ENCODE measurements around the gene MYO5C.
"Not testable (repeated sequence)": the region's sequence is repeated elsewhere in the genome, so short reads cannot be mapped to it uniquely, and the experiment has no call there.

Gene MYO5C

GRCh38 chr15:52238989-52239525, 56.5 kb downstream of the MYO5C start:
- not testable (repeated sequence) for DNase-seq

GRCh38 chr15:52238149-52238548, 57.5 kb downstream of the MYO5C start:
- no peak for DNase-seq

GRCh38 chr15:52236013-52236412, 59.6 kb downstream of the MYO5C start:
- no peak for DNase-seq

- DNase-seq: no peak
Observed at GRCh38 chr15:52234596-52235541, 60.7 kb downstream of the MYO5C start.

GRCh38 chr15:52233405-52233804, 62.2 kb downstream of the MYO5C start:
- DNase-seq: no peak

GRCh38 chr15:52232327-52232726, 63.3 kb downstream of the MYO5C start:
- no peak for DNase-seq

GRCh38 chr15:52230073-52230472, 65.5 kb downstream of the MYO5C start:
- no peak for DNase-seq

- no peak for DNase-seq
Observed at GRCh38 chr15:52228921-52229320, 66.7 kb downstream of the MYO5C start.

- peak; percentile 1 for DNase-seq
Observed at GRCh38 chr15:52227456-52227855, 68.1 kb downstream of the MYO5C start.

- DNase-seq: no peak
Observed at GRCh38 chr15:52225230-52225629, 70.4 kb downstream of the MYO5C start.

- no peak for DNase-seq
Observed at GRCh38 chr15:52224211-52224610, 71.4 kb downstream of the MYO5C start.

GRCh38 chr15:52221730-52222129, 73.9 kb downstream of the MYO5C start:
- DNase-seq: no peak

GRCh38 chr15:52220937-52221660, 74.5 kb downstream of the MYO5C start:
- no peak for DNase-seq

- DNase-seq: no peak
Observed at GRCh38 chr15:52220251-52220650, 75.4 kb downstream of the MYO5C start.

- no peak for DNase-seq
Observed at GRCh38 chr15:52218816-52219215, 76.8 kb downstream of the MYO5C start.

- DNase-seq: no peak
Observed at GRCh38 chr15:52218371-52218770, 77.2 kb downstream of the MYO5C start.

GRCh38 chr15:52217186-52217585, 78.4 kb downstream of the MYO5C start:
- no peak for DNase-seq

GRCh38 chr15:52214553-52214952, 81.1 kb downstream of the MYO5C start:
- DNase-seq: no peak

- DNase-seq: no peak
Observed at GRCh38 chr15:52213206-52213605, 82.4 kb downstream of the MYO5C start.

- no peak for DNase-seq
Observed at GRCh38 chr15:52208306-52208946, 87.2 kb downstream of the MYO5C start.

- no peak for DNase-seq
Observed at GRCh38 chr15:52207191-52207590, 88.4 kb downstream of the MYO5C start.

GRCh38 chr15:52206446-52206845, 89.2 kb downstream of the MYO5C start:
- DNase-seq: no peak

GRCh38 chr15:52204657-52205056, 90.9 kb downstream of the MYO5C start:
- no peak for DNase-seq
